ENCODE measurements around the gene PIP4K2B.

PIP4K2B gene

DNA sequence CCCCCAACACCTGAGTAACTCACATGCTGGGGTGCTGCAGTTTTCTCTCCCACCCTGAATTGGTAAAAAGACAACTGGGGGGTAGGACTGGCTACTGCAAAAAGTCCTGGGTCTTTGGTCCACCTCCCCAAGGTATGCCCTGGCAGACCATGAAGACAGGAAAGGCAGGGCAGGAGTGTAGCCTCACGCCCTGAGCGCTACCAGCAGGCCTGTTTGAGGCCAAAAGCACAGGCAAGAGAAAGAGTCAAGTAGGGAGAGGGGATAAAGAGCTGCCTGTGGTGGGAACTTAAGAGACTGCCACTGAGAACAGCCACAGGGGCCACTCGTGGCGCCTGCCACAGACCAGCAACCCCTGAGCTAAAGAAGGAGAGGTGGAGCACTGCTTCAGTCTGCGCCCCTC lies 33.0 kb downstream of the PIP4K2B start:
- no peak for DNase-seq (ENCODE audit: low read depth)
- no peak overlapping the region for H3K4me3 ChIP-seq (ENCODE audit: low read depth, low read length)
- TF ChIP-seq, protein P1, sequence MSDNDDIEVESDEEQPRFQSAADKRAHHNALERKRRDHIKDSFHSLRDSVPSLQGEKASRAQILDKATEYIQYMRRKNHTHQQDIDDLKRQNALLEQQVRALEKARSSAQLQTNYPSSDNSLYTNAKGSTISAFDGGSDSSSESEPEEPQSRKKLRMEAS (IDR thresholded peaks at IDR 0.05; ENCODE audit: low read depth, low read length): no peak
- no peak for TF ChIP-seq POLR2A (IDR thresholded peaks at IDR 0.05; ENCODE audit: extremely low read depth, insufficient read length)
- no peak for TF ChIP-seq MYC (IDR thresholded peaks at IDR 0.05; ENCODE audit: low read depth, low read length)
- TF ChIP-seq, protein P2, sequence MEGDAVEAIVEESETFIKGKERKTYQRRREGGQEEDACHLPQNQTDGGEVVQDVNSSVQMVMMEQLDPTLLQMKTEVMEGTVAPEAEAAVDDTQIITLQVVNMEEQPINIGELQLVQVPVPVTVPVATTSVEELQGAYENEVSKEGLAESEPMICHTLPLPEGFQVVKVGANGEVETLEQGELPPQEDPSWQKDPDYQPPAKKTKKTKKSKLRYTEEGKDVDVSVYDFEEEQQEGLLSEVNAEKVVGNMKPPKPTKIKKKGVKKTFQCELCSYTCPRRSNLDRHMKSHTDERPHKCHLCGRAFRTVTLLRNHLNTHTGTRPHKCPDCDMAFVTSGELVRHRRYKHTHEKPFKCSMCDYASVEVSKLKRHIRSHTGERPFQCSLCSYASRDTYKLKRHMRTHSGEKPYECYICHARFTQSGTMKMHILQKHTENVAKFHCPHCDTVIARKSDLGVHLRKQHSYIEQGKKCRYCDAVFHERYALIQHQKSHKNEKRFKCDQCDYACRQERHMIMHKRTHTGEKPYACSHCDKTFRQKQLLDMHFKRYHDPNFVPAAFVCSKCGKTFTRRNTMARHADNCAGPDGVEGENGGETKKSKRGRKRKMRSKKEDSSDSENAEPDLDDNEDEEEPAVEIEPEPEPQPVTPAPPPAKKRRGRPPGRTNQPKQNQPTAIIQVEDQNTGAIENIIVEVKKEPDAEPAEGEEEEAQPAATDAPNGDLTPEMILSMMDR (IDR thresholded peaks at IDR 0.05; ENCODE audit: low read depth, low read length): no peak

DNA sequence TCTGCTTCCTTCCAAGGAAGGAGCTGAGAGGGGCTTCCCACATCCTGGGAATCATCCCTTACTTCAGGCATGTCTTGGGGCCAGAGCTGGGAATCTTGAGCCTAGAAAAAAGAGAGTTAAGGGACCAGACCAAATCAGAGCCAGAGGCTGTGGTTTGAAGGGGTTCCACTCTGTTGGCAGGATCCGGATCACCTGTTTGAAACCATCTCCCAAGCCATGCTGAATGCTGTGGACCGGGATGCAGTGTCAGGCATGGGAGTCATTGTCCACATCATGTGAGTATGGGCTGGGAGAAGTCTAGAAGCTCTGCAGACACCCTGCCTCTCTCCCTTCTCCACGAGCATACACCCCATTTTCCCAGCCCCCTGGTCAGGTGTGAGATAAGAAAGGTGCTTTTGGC lies 37.1 kb downstream of the PIP4K2B start:
- DNase-seq (ENCODE audit: low read depth): no peak
- TF ChIP-seq, protein P1 (IDR thresholded peaks at IDR 0.05; ENCODE audit: low read depth, low read length): no peak
- no peak for TF ChIP-seq MYC (IDR thresholded peaks at IDR 0.05; ENCODE audit: low read depth, low read length)
- TF ChIP-seq POLR2A (IDR thresholded peaks at IDR 0.05; ENCODE audit: extremely low read depth, insufficient read length): no peak
- H3K4me3 ChIP-seq (ENCODE audit: low read depth, low read length): no peak overlapping the region

DNA sequence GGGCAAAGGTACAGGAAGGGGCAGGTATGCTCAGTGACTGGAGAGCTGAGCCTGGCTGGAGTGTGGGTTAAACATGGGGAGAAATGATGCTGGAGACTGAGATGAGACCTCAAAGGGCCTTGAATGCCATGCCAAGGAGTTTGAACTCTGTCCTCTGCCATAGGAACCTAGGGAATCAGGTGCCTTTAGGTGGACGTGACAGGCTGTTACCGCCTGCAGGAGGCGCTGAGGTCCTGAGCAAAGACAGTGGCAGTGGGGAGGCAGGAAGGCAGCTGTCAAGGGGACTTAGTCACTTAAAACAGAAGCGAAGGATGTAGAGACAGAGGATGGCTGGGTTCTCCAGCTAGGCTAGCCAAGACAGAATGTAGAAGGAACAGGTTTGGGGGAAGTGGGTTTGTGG lies 37.7 kb downstream of the PIP4K2B start:
- peak; percentile 71 for DNase-seq (ENCODE audit: low read depth)
- no peak for TF ChIP-seq POLR2A (IDR thresholded peaks at IDR 0.05; ENCODE audit: extremely low read depth, insufficient read length)
- TF ChIP-seq, protein P1 (IDR thresholded peaks at IDR 0.05; ENCODE audit: low read depth, low read length): no peak
- TF ChIP-seq, protein P2 (IDR thresholded peaks at IDR 0.05; ENCODE audit: low read depth, low read length): peak; percentile 71
- no peak for TF ChIP-seq MYC (IDR thresholded peaks at IDR 0.05; ENCODE audit: low read depth, low read length)
- H3K4me3 ChIP-seq (ENCODE audit: low read depth, low read length): no peak overlapping the region

DNA sequence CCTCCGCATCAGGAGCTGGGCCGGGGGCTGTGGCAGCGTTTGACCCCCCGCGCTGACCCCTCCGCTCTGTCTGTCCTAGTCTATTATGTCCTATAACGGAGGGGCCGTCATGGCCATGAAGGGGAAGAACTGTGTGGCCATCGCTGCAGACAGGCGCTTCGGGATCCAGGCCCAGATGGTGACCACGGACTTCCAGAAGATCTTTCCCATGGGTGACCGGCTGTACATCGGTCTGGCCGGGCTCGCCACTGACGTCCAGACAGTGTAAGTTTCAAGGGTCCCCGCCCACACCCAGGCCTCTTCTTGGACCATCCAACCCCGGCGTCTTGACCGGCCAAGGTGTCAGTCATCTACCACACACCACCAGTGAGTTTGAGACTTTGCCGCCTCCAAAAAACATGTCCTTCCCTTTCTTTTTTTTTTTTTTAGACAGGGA lies 46.3 kb downstream of the PIP4K2B start:
- TF ChIP-seq MYC (IDR thresholded peaks at IDR 0.05; ENCODE audit: low read depth, low read length) (no peak), POLR2A (IDR thresholded peaks at IDR 0.05; ENCODE audit: extremely low read depth, insufficient read length) (no peak)
- TF ChIP-seq, protein P1 (IDR thresholded peaks at IDR 0.05; ENCODE audit: low read depth, low read length): no peak
- TF ChIP-seq, protein P2 (IDR thresholded peaks at IDR 0.05; ENCODE audit: low read depth, low read length): no peak
- peak overlapping the region; percentile 96 for H3K4me3 ChIP-seq (ENCODE audit: low read depth, low read length)
- no peak for DNase-seq (ENCODE audit: low read depth)

DNA sequence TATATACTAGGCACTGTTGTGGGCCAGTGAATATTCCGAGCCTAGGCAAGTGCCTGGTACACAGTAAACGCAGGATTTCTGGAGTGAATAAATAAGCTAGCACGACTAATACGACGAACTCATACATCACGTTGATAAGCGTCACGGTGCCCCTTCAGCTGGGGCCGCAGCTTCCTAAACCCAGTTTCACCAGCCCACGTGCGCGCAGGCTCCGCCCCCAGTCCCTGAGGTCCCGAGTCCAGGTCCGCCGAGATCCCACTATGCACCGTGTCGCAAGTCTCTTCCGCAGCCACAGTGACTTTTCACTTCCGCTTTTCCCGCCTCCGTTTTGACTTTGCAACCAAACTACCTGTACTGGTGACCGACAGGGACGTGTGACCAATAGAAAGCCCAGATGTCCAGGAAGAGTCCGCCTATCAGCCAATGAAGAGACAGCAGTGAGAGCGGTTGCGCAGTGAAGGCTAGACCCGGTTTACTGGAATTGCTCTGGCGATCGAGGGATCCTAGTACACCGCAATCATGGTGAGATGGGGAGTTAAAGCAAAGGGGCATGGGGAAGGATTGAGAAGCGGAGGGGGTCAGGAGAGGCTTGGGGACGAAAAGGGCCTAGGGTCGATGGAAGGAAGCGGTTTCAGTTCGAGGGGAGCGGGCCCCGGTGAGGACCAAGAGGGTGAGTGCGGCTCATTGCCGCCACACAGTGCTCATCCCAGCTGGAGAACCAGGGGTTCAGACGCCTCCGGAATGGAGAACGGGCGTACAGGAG lies 46.9 kb downstream of the PIP4K2B start, which contains the start of gene PSMB3:
TSS of gene PSMB3 (plus strand) at position 434 of the 763 bp plus-strand sequence. CDS start at position 520, 86 bp downstream.
- peak; percentile 98 for TF ChIP-seq MYC (IDR thresholded peaks at IDR 0.05; ENCODE audit: low read depth, low read length)
- TF ChIP-seq POLR2A (IDR thresholded peaks at IDR 0.05; ENCODE audit: extremely low read depth, insufficient read length): peak; percentile 76
- TF ChIP-seq, protein P2 (IDR thresholded peaks at IDR 0.05; ENCODE audit: low read depth, low read length): no peak
- TF ChIP-seq, protein P1 (IDR thresholded peaks at IDR 0.05; ENCODE audit: low read depth, low read length): peak; percentile 100
- H3K4me3 ChIP-seq (ENCODE audit: low read depth, low read length): peak within 1 kb of the TSS; percentile 96
- peak; percentile 100 for DNase-seq (ENCODE audit: low read depth)

DNA sequence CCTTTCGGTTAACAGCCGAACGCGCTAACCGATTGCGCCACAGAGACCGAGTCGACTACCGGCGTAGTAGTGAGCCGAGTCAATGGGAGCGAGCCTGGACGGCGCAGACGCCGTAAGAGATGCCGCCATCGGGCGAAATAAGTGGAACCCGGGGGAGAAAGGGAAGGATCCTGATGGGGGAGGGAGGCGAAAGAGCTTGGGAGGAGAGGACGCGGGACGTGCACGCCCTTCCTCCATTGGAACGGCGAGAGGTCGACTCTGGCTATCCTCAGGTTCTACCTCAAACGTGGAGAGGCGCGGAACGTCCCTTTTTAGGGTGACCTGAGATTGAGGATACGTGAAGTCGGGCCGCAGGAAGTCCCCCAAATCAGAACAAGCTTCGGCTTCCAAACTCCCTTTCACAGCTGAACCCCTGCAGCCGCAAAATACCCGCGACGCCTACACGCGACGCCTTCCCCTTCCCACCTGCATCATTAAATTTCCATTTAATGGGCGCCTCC lies 47.5 kb downstream of the PIP4K2B start:
- TF ChIP-seq, protein P2 (IDR thresholded peaks at IDR 0.05; ENCODE audit: low read depth, low read length): no peak
- TF ChIP-seq POLR2A (IDR thresholded peaks at IDR 0.05; ENCODE audit: extremely low read depth, insufficient read length) (no peak), MYC (IDR thresholded peaks at IDR 0.05; ENCODE audit: low read depth, low read length) (no peak)
- TF ChIP-seq, protein P1 (IDR thresholded peaks at IDR 0.05; ENCODE audit: low read depth, low read length): no peak
- H3K4me3 ChIP-seq (ENCODE audit: low read depth, low read length): peak overlapping the region; percentile 96
- DNase-seq (ENCODE audit: low read depth): peak; percentile 83
